GM21515 (cell line): ENCODE results near the gene NACC2.
"Not testable (repeated sequence)": the region's sequence is repeated elsewhere in the genome, so short reads cannot be mapped to it uniquely, and the experiment has no call there.

Experiments used
- ATAC-seq: cut with Tn5 transposase; IDR thresholded peaks from one replicate; pipeline ENCODE4 v1.9.1; 2021; ENCODE audit not compliant: unreplicated experiment

The NACC2 gene

DNA sequence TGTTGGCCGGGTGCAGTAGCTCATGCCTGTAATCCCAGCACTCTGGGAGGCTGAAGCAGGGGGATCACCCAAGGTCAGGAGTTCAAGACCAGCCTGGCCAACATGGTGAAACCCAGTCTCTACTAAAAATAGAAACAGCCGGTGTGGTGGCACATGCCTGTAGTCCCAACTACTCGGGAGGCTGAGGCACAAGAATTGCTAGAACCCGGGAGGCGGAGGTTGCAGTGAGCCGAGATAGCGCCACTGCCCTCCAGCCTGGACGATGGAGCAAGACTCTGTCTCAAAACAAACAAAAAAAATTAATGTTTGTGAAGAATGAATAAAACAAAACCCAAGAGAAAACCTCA lies 68.2 kb downstream of the NACC2 start:
- ATAC-seq: not testable (repeated sequence)

DNA sequence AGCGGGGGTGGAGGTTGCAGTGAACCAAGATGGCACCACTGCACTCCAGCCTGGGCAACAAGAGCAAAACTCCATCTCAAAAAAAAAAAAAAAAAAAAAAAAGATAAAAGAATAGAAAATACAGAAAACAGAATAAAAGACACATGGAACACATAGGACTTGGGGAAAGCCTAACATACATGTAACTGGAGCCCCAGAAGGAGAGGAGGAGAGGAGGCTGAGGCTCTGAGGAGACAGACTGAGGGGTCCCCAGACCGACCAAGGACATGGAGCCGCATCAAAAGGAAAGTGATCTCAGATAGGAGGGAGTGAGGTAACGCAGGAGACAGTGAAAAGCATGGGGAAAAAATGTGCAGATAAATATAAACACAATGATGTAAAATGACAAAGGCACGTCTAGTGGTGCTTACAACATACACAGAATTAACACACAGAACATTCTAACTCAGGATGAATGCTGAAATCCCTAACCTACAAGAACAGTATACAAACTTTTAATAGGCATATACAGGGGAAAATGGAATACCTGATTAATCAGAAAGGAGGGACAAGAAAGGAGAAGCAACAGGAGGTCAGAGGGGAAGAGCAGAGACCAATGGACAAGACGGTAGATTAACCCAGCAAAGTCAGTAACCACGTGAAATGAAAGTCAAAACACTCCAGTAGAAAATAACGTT lies 68.7 kb downstream of the NACC2 start:
- ATAC-seq: no peak

DNA sequence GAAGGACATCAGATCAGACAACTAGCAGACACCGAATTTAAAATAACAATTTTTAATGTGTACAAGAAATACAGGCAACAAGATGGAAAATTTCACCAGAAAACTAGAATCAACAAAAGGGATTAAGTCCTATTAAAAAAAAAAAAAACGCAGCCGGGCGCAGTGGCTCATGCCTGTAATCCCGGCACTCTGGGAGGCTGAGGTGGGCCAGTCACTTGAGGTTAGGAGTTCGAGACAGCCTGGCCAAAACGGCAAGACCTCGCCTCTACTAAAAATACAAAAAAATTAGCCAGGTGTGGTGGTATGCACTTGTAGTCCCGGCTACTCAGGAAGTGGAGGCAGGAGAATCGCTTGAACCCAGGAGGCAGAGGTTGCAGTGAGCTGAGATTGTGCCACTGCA lies 69.6 kb downstream of the NACC2 start:
- ATAC-seq: no peak

DNA sequence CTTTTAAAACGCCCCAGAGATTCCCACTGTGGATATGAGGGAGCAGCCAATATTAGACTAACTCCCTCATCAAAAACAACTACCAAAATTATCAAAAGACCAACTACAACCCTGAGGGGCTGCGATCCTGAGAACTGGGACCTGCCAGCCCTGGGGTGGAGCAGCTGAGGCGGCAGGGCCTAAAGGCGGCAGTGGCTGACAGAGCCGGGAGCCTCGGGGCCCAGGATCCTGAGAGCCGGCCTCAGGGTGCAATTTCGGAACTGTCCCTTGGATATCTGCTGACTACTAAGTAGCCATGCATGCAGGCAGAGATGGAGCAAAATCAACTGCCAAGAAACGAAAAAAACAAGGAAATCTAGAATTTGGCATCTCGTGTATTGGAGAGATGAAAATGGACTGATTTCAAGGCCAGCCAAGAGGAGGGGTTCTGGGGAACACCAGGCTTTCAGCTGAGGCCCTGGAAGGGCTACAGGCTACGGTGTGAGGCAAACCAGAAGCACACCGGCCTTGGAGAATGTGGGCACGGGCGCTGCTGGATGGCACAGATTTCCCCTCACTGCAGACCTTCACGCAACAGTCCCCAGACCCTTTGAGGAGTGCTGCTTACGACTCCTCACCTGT lies 70.3 kb downstream of the NACC2 start:
- ATAC-seq: no peak

DNA sequence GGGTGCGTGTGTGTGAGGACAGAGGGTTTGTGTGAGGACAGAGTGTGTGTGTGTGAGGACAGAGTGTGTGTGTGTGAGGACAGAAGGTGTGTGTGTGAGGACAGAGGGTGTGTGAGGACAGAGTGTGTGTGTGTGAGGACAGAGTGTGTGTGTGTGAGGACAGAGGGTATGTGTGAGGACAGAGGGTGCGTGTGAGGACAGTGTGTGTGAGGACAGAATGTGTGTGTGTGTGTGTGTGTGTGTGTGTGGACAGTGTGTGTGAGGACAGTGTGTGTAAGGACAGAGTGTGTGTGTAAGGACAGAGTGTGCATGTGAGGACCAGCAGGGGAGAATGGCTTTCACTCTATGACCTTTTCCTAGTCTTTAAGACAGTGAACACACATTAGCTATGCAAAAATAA lies 70.8 kb downstream of the NACC2 start:
- ATAC-seq: no peak

DNA sequence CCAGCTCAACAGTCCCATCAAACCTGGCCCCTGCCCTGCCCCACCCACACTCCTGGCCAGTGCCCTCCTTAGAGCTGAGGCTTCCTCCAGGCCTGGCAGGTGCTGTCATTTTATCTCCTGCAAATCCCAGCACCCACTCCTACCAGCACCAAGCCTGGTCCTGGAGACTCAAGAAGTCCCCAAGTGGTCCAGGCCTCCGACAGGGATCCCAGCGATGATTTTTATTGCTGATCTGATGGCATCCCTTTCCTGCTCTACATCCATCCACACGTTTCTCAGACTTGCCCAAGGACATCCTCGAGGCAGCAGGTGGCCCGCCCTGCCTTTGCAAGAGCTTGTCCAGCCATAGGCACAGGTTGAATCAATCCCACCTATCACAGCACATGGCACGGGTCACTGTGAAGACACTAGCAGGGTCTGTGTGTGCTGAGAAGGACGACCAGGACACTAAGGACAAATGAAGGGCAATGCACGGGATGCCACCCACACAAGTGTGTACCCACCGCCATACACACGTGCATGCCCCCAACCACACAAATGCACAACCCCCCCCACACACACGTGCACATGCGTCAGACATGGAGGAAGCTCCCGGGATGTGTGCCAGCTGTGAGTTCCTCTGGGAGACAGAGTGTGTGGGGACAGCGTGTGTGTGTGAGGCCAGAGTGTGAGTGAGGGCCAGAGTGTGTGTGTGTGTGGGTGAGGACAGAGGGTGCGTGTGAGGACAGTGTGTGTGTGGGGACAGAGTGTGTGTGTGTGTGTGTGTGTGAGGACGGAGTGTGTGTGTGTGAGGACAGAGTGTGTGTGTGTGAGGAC lies 71.5 kb downstream of the NACC2 start:
- no peak for ATAC-seq

DNA sequence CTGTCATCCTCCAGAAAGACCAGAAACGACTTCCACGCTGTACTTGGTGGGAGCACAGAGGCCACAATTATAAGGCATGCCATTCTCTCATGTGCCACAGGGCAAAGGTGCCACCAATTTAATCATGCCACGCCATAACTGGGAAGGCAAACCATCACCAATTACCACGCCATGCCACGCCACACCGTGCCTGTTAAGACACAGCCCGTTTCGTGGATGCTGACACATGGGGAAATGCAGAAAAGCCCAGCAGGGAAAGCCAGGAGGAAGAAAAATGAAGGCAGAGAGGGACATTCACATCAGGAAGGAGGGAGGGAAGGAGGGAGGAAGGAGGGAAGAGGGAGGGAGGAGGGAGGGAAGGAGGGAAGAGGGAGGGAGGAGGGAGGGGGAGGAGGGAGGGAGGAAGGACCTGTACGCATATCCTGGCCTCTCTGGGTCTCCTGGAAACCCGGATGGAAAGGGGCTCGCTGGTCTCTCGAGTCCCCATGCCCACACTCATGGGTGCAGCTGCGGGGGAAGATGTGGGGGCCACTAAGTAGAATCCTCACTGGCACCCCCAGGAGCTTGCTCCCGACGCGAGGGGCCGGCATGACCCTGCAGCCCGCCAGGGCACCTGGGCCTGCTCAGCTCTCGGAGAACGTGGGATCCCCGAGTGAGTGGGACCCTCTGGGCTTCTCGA lies 72.2 kb downstream of the NACC2 start:
- no peak for ATAC-seq

DNA sequence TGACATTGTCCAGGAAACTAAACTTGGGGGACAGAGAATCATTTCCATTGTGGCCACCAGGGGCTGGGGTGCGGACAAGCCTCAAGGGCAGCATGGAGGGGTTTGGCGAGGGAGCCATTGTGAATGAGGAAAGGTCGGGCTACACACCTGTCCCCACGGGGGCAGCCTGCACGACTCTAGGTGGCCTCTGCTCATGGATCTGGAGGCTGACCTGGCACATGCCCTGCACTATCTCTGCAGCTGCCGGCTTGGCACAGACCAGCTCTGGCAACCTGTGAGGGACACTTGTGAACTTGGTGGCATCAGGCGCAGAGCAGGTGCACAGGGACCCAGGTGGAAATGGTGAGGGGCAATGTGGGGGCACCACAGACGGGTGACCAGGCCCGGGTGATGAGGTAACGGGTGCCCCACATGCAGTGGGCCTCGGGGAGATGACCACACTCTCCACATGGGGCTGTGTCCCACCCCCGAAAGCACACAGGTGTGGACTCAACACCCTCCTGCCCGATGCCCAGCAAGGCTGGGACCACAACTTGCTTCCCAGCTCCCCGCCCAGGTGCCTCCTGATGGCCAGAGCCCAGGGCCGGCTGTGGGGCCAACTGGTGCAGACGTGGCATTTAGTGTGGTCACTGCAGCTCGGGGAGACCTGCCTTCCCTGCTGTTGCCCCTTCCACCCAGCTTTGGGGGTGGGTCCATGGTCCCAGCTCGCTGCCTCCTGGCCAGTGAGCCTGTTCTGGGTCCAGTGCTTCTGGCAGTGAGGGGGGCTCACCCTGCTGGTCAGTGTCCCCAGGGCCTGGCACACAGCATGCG lies 73.0 kb downstream of the NACC2 start:
- ATAC-seq: no peak

DNA sequence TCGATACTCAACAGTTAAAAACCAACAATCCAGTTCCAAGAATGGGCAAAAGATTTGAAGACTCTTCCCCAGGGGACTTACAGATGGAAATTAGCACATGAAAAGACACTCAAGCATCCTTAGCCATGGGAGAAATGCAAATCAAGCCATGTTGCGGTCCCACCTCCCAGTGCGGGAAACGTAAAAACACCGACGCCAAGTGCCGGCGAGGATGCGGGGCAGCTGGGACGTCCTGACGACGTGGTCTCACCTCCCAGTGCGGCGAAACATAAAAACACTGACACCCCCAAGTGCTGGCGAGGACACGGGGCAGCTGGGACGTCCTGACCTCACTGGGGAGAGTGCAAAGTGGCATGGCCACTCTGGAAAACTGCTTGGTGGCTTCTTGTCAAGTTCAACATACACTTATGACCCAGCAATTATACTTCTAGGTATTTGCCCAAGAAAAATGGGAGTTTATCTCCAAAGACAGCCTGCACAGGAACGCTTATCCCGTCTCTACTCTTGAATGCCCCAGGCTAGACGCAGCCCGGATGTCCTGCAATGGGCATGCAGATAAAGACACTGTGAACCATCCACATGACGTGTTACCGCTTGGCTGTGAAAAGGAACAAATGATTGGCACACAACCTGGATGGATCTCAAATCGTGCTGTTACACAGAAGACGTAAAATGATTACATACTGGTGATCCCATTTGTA lies 73.8 kb downstream of the NACC2 start:
- ATAC-seq: no peak

DNA sequence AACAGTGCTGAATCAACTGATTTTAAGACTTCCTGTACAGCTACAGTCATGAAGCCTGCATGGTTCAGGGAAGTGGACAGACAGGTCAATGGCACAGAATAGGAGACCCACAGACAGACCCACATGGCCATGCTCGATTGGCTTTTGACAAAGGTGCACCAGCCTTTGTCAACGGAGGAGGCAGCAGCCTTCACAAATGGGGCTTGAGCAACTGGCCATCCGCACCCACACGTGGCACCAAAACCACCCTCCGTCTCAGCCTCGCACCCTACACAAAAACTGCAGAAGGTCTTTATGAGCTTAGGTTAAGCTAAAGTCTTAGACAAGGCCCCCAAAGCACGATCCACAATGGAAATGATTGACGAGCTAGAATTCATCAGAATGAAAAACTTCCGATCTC lies 74.4 kb downstream of the NACC2 start:
- ATAC-seq: no peak

DNA sequence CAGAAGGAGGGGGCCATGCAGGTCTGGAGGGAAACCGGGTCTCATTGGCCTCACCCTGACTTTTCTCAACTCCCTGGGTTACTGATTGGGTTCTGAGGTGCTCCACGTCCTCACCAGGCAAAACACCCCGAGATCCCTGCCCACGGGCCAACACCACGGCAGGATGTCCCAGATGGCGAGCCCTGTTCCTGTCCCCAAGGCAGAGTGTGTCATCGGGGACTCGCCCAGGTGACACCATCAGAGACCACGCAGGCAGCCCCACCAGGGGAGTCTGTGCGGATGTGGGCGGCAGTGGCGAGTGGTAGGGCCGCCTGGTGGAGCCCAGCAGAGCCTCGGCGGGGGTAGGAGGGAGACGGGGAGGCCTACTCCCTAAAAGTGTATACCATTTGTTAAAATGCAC lies 74.9 kb downstream of the NACC2 start:
- no peak for ATAC-seq

DNA sequence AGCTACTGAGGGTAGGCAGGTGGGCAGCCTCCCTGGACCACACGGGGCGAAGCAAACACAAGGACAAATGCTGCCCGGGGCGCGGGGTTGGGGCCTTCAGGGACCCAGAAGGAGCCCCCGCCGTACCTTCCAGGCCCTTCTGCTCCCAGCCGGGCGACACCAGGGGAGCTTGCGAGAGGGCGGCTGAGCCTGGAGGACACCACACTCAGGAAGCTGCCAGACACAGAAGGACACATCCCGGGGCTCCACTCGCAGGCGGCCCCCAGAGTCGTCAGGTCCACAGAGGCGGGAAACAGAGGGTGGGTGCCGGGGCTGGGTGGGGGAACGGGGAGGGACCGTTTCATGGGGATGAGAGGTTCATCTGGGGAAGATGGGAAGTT lies 75.4 kb downstream of the NACC2 start:
- no peak for ATAC-seq

DNA sequence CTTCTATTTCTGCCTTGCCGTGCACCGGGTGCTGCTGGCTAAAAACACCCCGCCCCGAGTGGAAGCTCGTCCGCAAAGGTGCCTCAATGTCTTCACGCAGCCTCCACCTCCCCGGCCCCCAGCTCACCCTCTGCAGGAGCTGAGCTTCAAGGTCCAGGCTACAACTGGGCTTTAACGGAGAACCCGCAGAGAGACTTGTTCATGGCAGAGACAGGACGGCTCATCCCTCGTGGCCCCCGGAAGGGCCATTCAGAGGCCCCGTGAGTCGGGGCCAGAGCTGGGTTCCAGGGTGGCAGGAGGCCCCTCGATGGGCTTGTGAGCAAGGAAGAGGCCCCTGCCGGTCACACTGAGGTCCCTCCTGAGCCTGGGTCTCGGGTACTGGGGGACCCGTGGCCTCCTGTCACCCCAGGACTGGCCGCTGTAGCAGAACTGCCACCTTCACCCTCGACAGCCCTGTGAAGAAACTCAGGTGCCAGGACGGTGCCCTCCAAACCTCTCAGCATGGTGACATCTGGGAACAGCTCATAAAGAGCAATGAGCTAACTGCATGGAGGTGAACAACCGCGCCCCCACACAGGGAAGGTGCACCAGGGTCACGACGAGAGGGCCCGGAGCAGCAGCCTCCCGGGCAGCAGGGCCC lies 75.9 kb downstream of the NACC2 start:
- ATAC-seq: no peak

DNA sequence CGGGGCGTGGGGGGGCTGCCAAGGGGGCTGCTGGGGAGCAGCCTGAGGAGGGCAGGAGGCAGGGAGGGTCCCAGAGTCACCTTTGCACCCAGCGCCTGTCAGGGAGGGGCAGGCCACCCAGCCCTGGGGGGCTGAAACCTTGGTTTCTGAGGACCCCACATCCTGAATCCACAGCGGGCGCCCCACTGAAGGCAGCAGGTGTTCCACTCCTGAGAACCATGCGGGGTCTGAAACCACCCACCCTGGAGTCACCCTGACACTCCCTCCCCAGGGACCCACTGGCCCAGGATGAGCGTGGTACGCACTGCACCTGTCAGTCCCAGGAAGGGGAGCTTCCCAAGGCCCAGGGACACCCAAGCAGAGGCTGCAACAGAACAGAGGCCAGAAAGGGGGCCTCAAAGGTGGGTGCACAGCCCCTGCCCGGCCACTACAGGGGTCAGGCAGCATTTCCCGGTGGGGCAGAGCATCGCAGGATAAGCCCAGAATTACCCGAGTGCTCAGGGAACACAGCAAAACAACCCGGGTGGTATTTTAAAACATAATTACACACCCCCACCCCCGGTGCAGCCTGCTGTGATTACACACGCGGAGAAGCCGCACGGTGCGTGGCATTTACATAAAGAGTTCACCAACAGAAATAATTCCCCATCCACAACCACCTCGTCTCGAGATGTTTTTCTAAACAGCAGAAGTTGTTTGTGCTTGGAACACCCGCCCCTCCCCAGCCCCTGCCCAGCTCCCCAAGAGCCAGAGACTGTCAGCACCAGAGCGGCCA lies 76.6 kb downstream of the NACC2 start:
- ATAC-seq: no peak

DNA sequence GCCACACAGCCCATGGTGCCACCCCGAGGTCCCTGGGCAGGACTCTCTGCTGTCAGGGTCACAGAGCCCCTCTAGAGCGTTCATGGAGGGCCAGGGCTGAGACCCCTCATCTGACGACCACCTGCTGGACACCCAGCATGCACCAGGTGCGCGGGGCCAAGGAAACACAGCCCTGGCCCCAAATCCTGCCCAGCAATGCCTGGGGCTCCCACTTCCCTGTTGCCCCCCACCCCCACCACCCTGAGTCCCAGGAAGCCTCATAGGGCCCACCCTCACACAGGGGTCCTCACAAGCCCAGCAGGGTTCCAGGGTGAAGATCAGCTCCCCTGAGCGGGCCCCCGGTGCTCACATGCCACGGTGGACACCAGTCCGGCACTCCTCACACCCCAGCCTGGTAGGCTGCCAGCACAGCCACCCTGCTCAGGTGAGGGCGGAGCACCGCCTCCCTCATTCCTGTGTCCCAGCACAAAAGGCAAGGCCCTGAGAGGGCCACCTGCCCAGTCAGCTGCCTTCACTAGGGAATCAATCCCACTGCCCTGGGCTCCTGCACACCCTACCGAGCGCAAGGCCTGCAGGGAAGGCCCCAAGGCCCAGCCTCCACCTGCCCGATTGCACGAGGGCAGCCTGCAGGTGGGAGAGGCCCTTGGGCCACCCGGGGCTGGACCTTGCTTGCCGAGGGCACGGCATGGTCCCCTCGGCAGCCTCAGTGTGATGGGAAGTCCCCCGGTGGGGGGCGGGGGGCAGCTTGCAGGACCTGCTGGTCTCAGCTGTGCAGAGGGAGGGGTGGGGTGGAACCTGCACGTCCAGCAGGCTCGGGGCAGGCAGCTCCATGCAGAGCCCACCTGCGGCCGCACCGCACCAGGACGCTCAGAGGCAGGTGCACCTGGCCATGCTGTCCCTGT lies 77.5 kb downstream of the NACC2 start:
- no peak for ATAC-seq

DNA sequence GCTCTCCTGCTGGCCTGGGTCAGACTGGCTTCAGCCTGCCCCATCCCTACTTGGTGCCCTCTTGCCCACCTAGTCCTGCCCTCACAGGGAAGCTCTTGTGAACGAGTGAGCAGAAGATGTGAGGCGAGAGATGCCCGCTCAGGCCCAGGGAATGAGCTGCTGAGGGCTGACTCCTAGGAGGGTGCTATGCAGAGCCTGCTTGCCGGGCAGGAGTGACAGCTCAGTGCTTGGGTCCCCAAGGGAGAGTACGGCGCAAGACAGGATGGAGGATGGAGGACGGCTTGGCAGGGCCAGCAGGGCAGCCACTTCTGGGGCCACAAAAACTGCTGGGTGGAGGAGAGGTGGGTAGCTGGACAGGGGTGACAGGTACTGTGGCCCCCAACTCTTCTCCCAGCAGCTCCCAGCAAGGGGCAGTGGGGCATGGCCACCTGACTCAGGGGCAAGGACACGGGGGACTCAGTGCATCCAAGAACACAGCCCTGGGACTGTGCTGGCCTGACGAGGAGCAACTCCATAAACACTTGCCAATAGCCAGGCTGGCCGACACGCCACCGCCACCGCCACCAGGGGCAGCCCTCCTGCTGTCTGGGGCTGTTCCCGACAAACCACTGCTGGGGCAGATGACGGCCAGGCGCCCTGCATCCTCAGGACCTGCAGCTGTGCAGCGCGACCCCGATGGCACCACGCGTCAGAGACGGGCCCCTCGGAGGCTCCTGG lies 78.4 kb downstream of the NACC2 start:
- no peak for ATAC-seq
